BE2C (cell line): Measurements from ENCODE around the gene SNRPB.

ENCODE experiments used
- DNase-seq: peaks from one replicate; pipeline ENCODE4 v3.0.0-alpha.2; 2020
- H3K27me3 ChIP-seq: fragments of 250-450 bp; sonication (Bioruptor Pico); 2 replicates; pipeline ENCODE4 v1.5.1; 2020; ENCODE audit warnings: mild to moderate bottlenecking
- H3K36me3 ChIP-seq: fragments of 250-450 bp; sonication (Bioruptor Pico); 2 replicates; pipeline ENCODE4 v1.5.1; 2020; ENCODE audit warnings: mild to moderate bottlenecking
- H3K4me1 ChIP-seq: fragments of 250-450 bp; sonication (Bioruptor Pico); 2 replicates; pipeline ENCODE4 v1.5.1; 2020
- H3K4me3 ChIP-seq: 2 replicates; pipeline ENCODE4 v1.5.1; 2011; ENCODE audit warnings: low read depth, low read length
- H3K9me3 ChIP-seq: fragments of 250-450 bp; sonication (Bioruptor Pico); 2 replicates; pipeline ENCODE4 v1.5.1; 2020
- TF ChIP-seq, protein P1 (sequence below): IDR thresholded peaks from 2 replicates; pipeline ENCODE4 v1.5.1; 2012; ENCODE audit warnings: mild to moderate bottlenecking, low read depth, low read length

SNRPB gene

DNA sequence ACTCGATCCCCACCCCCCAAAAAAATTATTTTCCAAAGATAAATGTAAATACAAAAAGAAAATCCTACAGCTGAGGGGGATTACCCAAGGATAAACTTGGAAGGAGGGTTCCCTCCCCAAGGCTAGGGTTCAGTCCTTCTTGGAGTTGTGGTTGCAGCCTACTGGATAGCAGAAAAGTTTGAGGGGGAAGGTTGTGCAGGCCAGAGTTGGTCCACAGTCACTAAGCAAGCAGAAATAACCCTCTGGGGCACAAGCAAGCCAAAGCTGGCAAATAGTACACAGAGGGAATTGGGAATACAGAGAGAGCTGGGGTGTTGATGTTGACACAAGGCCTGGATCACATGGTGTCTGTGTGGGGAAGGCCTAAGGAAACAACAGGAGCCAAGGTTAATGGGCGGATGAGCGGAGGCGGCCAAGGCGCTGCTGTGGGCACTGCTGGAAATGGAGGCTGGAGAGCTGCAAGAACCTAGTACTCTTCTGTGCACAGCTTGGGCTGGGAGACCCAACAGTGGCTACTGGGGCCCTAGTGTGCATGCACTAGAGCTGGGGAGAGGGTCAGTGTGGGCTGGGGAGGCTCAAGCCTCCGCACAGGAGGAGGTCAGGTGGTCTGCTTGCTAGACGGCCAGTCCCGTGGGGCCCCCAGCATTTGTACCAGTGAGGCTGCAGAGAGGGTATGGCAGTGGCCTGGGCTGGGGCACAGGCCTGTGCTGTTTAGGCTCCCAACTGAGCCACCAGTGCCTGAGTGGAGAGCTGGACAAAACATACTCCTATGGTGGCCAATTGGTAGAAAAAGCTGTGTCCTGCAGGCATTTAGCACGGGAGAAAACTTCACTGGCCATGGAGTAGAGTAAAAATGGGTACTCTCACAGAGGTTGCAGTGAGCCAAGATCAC is 5.5 kb upstream of the SNRPB start:
- DNase-seq = no peak

DNA sequence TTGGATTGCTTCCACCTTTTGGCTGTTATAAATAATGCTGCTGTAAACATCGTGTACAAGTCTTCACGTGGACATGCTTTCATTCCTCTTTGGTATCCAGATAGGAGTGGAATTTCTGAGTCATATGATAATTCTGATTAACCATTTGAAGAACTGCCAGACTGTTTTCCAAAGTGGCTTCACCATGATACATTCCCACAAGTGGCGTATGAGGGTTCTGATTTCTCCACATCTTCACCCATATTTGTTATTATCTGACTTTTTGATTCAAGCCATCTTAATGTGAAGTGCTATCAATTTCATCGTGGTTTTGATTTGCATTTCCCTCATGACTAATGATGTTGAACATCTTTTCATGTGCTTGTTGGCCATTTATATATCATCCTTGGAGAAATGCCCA is 2.9 kb upstream of the SNRPB start:
- Histone ChIP-seq H3K27me3 (no peaks in the 10 kb centered on the region), H3K9me3 (no peaks in the 10 kb centered on the region), H3K4me1 (no peaks in the 10 kb centered on the region; the same call in 1 of the 2 replicates), H3K4me3 (no peak overlapping the region), H3K36me3 (peaks cover 11% of the 10 kb centered on the region)
- TF ChIP-seq, protein P1, sequence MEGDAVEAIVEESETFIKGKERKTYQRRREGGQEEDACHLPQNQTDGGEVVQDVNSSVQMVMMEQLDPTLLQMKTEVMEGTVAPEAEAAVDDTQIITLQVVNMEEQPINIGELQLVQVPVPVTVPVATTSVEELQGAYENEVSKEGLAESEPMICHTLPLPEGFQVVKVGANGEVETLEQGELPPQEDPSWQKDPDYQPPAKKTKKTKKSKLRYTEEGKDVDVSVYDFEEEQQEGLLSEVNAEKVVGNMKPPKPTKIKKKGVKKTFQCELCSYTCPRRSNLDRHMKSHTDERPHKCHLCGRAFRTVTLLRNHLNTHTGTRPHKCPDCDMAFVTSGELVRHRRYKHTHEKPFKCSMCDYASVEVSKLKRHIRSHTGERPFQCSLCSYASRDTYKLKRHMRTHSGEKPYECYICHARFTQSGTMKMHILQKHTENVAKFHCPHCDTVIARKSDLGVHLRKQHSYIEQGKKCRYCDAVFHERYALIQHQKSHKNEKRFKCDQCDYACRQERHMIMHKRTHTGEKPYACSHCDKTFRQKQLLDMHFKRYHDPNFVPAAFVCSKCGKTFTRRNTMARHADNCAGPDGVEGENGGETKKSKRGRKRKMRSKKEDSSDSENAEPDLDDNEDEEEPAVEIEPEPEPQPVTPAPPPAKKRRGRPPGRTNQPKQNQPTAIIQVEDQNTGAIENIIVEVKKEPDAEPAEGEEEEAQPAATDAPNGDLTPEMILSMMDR = no peak
- no peak for DNase-seq

More for the DNA sequence above, 5.5 kb upstream of the SNRPB start:
- Histone ChIP-seq H3K36me3 (no peaks in the 10 kb centered on the region), H3K9me3 (no peaks in the 10 kb centered on the region), H3K27me3 (no peaks in the 10 kb centered on the region), H3K4me3 (no peak overlapping the region), H3K4me1 (no peaks in the 10 kb centered on the region)
- TF ChIP-seq, protein P1 = no peak

DNA sequence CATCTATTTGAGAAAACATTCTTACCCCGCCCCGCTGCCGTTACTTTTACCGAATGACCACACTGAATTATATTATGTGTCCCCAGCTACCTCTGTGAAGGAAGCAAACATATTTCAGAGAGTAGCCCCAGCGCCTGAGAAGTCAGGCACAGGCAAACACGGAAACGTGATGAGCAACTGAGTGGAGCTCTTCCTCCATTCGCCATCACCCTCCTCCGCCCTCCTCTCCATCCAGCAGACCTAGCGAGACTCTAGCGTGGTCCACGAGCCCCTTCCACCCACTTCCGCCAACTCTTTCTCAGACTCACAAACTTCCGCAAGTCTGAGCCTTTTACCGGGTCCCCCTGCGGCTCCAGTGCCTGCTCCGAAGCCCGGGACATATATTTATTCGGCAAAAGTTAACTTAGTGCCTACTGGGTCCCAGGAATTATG is 582 bp downstream of the SNRPB start:
- H3K27me3 ChIP-seq = no peaks in the 10 kb centered on the region
- TF ChIP-seq, protein P1 = no peak
- H3K4me1 ChIP-seq = no peaks in the 10 kb centered on the region; the same call in 1 of the 2 replicates
- peaks cover 45% of the 10 kb centered on the region for H3K36me3 ChIP-seq
- DNase-seq = peak; percentile 39
- H3K4me3 ChIP-seq = peak overlapping the region; percentile 87
- no peaks in the 10 kb centered on the region for H3K9me3 ChIP-seq

DNA sequence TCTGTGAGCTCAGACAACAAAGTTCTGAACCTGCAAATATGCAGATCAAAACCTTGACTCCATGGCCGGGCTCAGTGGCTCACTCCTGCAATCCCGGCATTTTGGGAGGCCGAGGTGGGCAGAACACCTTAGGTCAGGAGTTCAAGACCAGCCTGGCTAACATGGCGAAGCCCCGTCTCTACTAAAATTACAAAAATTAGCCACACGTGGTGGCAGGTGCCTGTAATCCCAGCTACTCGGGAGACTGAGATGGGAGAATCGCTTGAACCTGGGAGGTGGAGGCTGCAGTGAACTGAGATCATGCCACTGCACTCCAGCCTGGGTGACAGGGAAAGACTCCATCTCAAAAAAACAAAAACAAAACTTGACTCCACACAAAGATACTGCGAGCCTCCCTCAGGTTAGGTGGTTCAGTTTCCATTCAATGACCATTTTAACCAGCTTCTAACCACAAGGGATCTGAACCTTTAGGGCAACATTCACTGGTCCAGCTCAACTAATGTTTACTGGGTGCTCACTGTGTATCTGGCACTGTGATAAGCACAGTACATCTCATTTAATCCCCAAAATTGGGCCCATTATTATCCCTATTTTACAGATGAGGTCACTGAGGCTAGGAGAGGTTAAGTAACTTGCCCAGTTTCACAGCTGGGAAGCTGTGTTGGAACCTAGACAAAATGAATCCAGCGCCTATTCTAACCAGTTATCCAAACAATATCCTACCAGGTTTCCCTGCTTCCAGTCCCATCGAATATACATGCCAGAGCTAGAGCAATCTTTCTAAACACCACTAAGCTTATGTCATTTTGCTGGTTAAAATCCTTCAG is 1.8 kb downstream of the SNRPB start:
- Histone ChIP-seq H3K9me3 (no peaks in the 10 kb centered on the region), H3K4me1 (no peaks in the 10 kb centered on the region; the same call in 1 of the 2 replicates), H3K27me3 (no peaks in the 10 kb centered on the region), H3K36me3 (peaks cover 57% of the 10 kb centered on the region), H3K4me3 (peak overlapping the region; percentile 87)
- DNase-seq = no peak
- TF ChIP-seq, protein P1 = no peak

DNA sequence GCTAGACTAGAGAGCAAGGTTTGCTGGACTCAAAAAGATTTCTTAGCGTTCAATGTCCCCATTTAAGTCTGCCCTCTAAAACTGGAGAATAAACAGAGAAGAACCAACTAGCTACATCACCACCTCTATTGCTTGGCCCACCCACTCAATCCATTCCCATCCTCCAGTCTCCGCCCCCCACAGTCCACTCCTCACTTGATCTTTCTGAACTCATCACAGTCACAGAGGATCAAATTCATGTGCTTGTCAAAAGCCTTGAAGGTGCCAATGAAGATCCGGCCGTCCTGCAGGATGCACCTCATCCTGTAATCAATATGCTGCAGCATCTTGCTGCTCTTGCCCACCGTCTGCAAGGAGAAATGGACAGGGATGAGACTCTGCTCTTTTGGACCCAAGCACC is 3.2 kb downstream of the SNRPB start:
- no peaks in the 10 kb centered on the region for H3K27me3 ChIP-seq
- no peaks in the 10 kb centered on the region for H3K9me3 ChIP-seq
- H3K4me1 ChIP-seq = no peaks in the 10 kb centered on the region; the same call in 1 of the 2 replicates
- TF ChIP-seq, protein P1 = no peak
- no peak overlapping the region for H3K4me3 ChIP-seq
- H3K36me3 ChIP-seq = peaks cover 71% of the 10 kb centered on the region
- DNase-seq = no peak

DNA sequence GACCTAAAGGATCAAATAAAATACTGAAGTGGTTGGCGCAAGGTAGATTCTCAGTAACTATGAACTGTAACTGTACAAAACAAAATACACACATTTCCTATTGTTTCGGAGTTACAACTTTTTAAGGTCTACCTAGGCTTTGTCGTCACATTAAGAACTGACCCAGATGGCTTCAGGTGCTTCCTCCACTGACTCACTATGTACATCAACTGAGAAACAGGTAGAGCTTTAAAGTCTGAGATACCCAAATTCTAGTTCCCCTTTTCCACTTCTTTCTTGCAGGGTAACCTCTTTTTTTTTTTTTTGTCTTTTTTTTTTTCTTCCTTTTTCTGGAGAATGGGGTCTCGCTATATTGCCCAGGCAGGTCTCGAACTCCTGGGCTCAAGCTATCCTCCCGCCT is 5.5 kb downstream of the SNRPB start:
- TF ChIP-seq, protein P1 = no peak
- no peak overlapping the region for H3K4me3 ChIP-seq
- H3K27me3 ChIP-seq = no peaks in the 10 kb centered on the region

More for the DNA sequence above, 5.5 kb downstream of the SNRPB start:
- no peak for DNase-seq
- peaks cover 89% of the 10 kb centered on the region for H3K36me3 ChIP-seq
- H3K4me1 ChIP-seq = no peaks in the 10 kb centered on the region; the same call in 1 of the 2 replicates
- H3K9me3 ChIP-seq = no peaks in the 10 kb centered on the region
